G401 (cell line): ENCODE data around the gene FAM209A. TPM values are rescaled to one million over a fixed set of nuclear protein-coding genes. Genes with fewer than 3 reads are reported as not detected.
"Not testable (repeated sequence)": the region's sequence is repeated elsewhere in the genome, so short reads cannot be mapped to it uniquely, and the experiment has no call there.

Experiments used
- DNase-seq: peaks from one replicate; pipeline ENCODE4 v3.0.0-alpha.2; 2015; ENCODE audit warnings: low spot score
- in situ Hi-C: cut with HindIII; loops from 2 replicates; pipeline ENCODE4 v1.10.0; 2016; ENCODE audit warnings: low sequenced_read_pairs, mixed read lengths
- total RNA-seq: library from RNA; depleted of rRNA; stranded (reverse); fragments of >200 nt; shearing (Covaris generic); gene quantifications from 2 replicates; pipeline ENCODE4 v1.2.3, GENCODE V29; 2014; rRNA removed

FAM209A gene, protein sequence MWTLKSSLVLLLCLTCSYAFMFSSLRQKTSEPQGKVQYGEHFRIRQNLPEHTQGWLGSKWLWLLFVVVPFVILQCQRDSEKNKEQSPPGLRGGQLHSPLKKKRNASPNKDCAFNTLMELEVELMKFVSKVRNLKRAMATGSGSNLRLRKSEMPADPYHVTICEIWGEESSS
- total RNA-seq = not detected in 2 replicates

DNA sequence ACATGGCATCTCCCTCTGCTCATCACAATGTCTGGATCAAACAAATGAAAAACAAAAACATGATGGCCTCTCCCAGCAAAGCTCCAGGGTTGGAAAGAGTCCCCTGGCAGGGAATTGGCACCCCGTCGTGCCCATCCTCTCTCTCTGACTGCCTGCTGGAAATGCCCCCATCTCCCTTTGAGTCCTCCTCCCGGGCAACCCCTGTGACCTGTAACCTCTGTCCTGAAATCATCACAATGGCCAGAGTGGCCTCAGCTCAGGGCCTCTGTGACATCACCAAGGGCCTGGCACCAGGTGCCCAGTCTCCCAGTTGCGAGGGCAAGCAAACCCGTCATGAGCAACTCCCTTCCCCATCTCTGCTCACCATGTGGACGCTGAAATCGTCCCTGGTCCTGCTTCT lies at the start of gene FAM209A:
Gene FAM209A (plus strand): TSS at position 301 of the 400 bp plus-strand sequence. CDS start 65 bp downstream, at position 366.
- in situ Hi-C loops = not testable (repeated sequence)

DNA sequence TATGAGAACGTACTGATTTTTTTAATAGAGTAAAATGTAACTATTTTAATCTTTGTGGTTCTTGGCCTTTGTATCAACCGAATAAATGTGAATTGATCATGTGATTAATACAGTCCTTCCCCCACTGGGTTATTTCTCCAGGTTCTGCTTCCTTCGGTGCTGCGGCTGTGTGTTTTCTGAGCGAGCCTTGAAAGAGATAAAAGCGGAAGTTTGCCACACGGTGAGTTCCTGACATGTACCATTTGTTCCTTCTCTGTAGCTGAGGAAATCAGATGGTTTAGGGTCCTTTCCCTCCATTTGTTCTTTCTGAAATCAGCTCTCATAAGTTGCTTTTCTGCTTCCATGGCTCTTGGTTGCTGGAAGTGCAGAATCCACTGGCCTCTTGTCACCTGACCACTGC lies 40.6 kb upstream of the FAM209A start:
- DNase-seq = no peak
- in situ Hi-C loops = no loop called here

More for the DNA sequence above, at the start of gene FAM209A:
- not testable (repeated sequence) for DNase-seq

DNA sequence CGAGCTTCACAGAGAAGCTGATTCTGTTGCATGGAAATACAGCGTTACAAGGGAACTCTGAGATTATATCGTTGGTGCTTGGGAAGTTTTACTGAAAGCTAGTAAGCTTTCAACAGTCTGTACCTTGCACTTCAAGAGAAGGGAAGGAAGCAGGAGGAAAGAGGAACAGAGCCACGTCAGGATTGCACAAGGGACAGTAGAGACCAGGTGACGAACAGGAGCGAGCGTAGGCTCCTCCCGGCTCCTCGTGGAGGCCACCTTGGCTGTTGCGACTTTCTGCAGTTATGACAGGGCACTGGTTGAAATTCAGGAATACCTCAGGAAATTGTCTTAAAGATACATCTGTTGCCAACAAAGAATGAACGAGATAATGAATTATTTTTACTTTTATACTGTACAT lies 37.3 kb upstream of the FAM209A start:
- in situ Hi-C loops = no loop called here
- DNase-seq = no peak

DNA sequence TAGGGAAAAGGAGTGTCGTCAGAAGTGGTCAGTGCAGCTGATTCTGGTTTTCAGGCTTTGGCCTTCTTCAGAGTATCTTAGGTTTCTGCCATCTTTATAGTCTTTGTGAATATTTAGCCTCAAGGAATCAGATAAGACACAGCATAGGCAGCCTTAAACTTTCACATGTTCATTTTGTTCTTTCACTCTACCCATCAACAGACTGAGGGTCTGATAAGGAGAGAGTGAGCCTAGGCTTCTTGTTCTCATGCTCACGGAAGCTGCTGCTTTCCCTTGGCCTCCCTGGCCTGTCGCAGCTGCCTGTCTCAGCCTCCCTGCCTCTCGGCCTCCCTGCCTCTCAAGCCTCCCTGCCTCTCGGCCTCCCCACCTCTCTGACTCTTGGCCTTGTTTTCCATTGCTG lies 36.0 kb upstream of the FAM209A start:
- in situ Hi-C loops = no loop called here
- DNase-seq = no peak

DNA sequence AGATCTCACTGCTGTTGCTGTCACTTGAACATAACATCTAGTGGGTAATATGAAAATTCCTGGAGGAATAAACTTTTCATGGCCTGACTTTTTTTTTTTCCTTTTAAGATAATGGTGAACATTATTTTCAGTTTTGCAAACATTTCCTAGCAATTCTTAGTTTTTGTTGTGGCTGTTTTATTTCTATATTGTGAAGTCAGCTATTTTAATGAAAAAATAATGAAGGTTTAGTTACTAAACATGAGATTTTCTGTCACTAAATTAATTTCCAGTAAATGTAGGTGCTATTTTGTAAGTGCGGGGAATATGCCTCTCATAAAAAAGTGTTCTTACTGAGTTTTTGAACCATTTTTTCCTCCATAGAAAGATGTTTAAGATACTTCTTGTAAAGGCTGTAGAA lies 23.4 kb upstream of the FAM209A start:
- in situ Hi-C loops = no loop called here
- no peak for DNase-seq

DNA sequence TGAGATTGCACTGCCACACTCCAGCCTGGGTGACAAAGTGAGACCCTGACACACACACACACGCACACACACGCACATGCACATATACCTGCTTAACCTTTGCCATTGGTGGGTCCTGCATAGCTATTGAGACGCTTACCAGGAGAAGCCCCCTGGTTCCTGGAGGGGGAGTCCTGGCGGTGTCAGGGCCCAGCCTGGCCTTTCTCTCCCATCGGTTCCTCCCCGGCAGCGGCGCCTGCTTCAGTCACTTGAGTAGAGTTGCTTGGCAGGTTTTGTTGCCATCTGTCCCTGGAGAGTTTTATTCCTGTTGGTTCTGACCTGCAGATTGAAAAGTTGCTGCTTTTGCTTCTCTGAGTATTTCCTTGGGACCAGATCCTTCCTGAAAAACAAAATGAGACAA lies 20.6 kb upstream of the FAM209A start:
- in situ Hi-C loops = no loop called here
- DNase-seq = peak; percentile 3

DNA sequence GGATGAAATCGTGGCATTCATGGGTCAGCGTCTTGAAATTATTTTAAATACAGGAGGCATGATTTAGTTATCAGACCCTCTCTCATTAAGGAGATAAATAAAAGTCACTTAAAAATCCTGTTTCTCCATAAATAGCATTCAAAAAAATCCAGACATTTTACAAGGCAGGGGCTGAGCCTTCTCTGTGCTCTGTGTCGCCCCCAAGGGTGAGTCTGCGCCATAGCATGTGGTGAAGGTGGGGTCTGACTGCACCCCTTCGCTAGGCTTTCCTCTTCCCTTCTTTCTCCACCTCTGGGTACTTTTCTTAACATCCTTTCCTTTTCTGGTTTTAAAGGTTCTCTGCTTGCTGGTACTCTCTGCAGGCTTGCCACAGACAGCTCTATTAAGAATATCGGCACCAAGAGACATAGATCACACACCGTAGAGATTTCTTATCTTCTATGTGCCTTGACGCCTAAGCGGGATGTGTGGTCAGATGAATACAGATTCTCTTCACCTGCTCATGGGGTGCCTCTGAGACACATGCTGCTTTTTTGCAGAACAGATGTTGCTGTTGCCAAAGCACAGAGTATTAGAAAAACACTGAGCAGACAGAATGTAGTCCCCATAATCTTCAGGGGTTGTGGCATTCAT lies 20.1 kb upstream of the FAM209A start:
- in situ Hi-C loops = no loop called here
- no peak for DNase-seq

DNA sequence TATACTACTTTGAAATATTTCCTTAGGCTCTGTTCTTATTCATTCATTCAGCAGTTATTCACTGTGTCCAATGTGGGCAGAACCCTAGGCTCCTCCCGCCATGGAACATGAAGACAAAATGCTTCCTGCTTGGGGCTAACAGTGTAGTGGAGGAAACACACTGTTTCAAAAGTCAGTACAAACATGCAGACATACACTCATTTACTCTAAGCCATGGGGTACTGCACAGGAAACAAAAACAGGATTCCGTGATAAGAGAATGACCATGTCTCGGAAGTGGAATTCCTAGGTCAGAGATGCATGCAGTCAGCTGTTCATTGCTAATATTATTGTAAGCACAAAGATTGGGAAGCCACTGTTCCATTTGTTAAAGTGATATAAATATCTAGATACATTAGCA lies 18.4 kb upstream of the FAM209A start:
- in situ Hi-C loops = no loop called here
- DNase-seq = no peak

DNA sequence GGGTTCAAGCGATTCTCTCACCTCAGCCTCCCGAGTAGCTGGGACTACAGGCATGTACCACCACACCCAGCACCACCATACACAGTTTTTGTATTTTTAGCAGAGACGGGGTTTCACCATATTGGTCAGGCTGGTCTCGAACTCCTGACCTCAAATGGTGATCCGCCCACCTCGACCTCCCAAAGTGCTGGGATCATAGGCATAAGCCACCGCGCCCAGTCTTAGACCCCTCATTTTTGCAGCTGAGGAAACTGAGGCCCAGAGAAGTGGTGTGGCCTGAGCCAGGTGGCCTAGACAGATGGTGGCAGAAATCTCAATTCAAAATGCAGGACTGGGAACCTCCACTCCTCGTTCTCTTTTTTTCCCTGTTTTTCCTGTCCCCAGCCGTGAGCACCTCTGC lies 12.6 kb upstream of the FAM209A start:
- in situ Hi-C loops = no loop called here
- no peak for DNase-seq

DNA sequence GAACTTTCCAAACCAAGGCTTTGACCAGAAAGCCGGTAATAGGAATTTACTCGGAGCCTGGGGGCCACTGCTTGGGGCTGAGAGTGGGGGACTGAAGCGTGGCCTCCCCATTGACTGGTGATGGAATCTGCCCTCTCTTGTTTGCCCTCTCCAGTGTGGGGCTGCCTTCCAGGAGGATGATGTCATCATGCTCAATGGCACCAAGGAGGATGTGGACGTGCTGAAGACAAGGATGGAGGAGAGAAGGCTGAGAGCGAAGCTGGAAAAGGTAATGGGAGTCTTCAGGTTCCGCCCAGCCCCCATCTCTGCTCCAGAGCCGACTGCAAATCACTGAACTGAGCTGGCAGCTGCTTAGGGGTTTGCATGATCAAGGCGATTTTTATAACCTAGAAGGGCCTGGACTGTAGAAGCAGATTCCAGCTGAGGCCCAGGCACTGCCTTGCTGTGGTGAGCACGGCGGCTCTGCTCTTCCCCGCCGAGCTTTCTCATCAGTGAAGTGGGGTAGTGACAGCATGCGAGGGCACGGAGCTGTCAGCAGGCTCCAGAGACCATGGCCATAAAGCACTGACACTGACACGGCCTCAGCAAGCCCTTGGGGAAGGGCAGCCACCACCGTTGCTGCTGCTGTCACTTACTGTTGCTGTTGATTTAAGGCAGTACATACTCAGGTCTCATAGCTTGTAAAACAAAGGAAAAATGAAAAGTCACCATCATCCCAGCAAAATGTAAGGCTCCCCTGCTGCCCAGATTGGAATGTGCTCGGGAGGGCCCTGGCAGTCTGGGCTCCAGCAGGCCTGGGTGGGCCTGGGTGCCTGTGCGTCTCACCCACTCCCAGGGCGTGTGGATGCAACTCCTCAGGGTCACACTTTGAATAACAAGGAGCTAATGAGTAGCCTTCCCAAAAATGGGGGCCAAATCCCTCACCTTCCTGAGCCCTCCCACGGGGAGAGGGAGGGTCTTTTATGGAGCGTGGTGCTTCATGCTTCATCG lies 11.1 kb upstream of the FAM209A start:
- in situ Hi-C loops = no loop called here
- DNase-seq = no peak

DNA sequence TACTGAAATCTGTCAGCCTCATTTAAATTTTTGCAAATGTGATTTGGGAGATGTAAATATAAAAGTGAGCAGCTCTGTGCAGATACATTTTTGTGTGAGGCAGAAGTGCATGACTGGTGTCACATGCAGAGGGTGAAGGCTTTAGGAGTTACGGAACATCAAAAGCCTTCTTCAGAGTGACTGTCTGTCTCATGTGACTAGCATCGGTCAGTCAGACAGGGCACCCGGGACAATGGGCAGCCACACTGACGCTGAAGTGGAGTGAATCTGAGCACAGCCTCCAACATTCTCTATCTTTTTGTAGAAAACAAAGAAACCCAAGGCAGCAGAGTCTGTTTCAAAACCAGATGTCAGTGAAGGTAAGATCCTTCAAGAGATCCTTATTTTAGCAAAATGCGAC lies 7.9 kb upstream of the FAM209A start:
- no peak for DNase-seq
- in situ Hi-C loops = no loop called here

DNA sequence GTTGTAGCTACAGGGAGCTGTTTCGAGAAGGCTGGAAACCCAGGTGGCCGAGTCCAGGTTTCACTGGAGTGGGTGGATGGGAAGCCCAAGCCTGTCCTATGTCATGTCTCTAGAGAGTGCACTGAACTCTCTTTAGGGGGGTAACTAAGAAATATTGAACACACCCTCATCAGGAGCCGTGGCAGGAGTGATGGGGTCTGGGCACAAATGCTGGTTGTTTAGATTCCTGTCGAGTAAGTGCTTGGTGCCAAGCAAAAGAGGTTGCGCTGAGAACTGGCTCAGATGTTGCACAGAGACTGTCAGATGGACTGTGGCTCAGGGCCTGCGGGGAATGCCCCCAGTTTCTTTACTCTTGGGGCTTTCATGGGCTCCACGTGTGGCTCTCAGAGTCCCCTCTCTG lies 7.3 kb upstream of the FAM209A start:
- no peak for DNase-seq

DNA sequence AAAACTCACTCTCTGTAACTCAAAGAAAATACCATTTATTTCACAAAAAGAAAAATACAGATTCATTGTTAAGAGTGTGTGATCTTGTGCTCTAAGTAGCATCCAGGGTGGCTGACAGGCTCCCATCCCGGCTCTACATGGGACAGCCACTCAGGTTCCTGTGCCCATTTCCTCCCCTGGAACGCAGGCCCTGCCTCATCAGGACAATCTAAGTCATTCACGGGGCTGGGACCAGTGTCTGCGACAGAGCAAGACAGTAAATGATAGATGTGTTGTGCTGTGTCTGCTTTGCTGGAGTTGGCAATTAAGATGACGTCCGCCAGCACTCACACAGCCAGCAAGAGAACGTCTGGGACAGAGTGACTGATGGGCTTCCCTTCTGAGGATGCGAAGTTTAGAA lies 6.9 kb upstream of the FAM209A start:
- DNase-seq = no peak
- in situ Hi-C loops = no loop called here

More for the DNA sequence above, 7.3 kb upstream of the FAM209A start:
- in situ Hi-C loops = no loop called here

DNA sequence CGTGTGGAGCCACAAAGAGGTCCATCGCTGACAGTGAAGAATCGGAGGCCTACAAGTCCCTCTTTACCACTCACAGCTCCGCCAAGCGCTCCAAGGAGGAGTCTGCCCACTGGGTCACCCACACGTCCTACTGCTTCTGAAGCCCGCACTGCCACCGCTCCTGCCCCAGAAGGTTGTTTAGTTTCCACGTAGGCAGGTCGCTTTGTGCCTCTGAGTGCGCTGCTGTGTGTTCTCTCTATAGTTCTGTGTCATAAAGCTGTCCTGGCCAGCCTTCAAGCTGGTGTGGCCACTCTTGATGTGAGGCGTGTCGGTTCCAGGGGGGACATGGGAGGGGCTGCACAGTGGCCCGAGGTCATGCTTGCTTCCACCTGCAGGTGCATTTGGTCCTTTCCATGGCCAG lies 6.4 kb upstream of the FAM209A start:
- in situ Hi-C loops = no loop called here

DNA sequence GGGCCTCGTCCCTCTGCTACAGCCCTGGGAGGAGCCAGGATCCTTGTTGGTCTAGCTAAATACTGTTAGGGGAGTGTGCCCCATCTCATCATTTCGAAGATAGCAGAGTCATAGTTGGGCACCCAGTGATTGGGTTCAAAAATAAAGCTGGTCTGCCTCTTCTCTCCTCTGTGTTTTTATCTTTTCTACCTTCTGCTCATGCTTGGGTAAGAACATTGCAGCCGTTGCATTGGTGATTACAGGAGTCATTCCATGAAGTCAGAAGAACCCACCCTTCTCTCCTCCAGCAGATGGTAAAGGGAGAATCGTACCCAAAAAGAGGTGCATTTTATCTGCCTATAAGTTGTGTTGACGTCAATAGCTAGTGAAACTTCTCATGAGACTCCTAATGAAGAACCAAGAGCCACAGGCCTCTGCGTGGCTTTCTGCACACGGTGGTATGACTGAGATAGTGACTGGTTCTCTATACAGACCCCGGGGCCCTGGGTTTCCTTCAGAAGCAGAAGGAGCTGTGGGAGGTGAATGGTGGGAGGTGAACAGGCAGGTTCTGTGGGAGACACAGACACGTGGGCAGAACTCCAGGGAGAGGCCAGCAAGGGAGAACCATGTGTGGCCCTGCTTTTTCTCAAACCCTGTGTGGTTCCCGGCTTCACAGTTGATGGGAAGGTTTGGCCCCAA lies 5.7 kb upstream of the FAM209A start:
- in situ Hi-C loops = no loop called here
- DNase-seq = no peak

More for the DNA sequence above, 6.4 kb upstream of the FAM209A start:
- no peak for DNase-seq

DNA sequence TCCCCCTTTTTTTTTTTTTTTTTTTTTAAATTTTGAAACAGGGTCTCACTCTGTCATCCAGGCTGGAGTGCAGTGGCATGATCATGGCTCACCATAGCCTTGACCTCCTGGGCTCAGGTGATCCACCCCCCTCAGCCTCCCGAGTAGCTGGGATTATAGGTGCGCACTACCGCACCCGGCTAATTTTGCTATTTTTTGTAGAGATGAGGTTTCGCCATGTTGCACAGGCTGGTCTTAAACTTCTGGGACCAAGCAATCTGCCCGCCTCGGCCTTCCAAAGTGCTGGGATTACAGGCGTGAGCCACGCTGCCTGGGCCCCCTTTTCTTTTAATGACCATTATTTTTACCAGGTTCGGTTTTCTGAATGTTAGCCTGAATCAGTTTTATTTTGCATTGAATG lies 5.0 kb upstream of the FAM209A start:
- DNase-seq = no peak
- in situ Hi-C loops = no loop called here

DNA sequence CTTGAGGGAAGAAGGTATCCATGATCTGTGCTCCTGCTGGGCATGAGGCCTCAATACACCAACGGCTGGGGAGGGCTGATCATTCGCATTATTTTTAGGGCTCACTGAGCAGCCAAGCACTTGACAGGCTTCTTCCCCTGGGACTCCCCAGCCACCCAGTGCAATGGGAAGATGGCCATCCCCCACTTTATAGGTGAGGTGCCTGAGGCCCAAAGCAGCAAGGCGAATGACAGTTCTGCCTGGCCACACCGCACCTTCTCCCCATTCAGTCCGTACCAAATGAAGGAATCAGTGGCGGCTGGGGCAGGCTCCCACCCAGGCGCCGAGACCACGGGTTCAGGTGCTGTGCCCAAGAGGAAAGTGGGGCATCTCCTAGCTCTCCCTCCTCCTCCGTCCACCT lies 4.4 kb upstream of the FAM209A start:
- DNase-seq = no peak
- in situ Hi-C loops = no loop called here

DNA sequence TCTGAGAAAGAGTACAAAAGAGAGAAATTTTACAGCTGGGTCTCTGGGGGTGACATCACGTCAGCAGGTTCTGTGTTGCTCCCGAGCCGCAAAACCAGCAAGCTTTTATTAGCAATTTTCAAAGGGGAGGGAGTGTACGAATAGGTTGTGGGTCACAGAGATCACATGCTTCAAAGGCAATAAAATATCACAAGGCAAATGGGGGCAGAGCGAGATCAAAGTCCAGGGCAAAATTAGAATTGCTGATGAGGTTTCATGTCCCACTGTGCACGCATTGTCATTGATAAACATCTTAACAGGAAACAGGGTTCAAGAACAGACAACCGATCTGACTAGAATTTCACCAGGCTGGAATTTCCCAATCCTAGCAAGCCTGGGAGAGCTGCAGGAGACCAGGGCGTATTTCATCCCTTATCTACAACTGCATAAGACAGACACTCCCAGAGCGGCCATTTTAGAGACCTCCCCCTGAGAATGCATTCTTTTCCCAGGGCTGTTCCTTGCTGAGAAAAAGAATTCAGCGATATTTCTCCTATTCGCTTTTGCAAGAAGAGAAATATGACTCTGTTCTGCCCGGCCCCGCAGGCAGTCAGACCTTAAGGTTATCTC lies 3.7 kb upstream of the FAM209A start:
- in situ Hi-C loops, DNase-seq: not testable (repeated sequence)

DNA sequence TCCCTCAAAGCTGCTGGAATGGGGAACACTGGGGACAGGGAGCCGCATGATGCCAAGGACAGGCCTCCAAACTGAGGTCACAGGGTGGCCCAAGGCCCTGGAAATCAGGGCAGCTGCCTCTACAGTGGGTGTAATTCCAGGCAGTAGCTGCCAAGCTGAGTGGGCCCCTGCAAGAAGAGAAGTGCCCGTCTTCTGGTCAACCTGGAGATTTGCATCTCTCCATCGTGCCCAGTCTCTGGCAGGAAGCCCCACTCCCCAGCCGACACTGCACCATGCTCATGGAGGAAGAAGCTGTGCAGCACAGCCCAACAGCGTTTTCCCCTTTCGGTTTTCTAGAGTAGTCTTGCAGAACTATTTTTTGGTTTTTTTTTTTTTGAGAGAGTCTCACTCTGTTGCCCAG lies 2.2 kb upstream of the FAM209A start:
- no peak for DNase-seq
- in situ Hi-C loops = no loop called here
